ENCODE data around the gene IGSF9B. TPM values are rescaled to one million over a fixed set of nuclear protein-coding genes. Genes with fewer than 3 reads are reported as not detected.

The IGSF9B gene
- total RNA-seq, 2 donors from 2014 or later = 10.2 to 35.3 TPM

DNA sequence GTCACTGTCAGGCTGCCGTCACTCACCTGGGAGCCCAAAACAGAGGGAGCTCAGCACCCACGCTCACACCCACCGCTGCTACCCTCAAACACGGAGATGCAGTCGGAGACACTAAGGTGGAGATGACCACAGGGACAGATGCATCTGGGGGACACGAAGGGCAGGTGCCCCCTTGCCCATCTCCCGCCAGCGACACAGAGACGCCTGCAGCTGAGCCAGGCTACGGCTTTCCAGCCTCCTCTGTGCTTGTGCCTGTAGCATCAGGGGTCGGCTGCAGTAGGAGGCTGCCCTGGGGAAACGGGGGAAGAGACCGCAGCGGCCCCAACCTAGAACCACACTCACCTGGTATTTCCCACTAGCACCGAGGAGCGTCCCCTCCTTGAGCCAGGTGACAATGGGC lies 19.3 kb downstream of the IGSF9B start:
- Histone ChIP-seq H3K9me3 (no peaks in the 10 kb centered on the region), H3K36me3 (no peaks in the 10 kb centered on the region), H3K27ac (no peak overlapping the region), H3K4me1 (replicated peaks) (no peaks in the 10 kb centered on the region), H3K4me3 (no peak overlapping the region), H3K27me3 (replicated peaks; ENCODE audit: insufficient read depth) (no peaks in the 10 kb centered on the region)
- no peak for TF ChIP-seq POLR2A (IDR thresholded peaks at IDR 0.05)
- TF ChIP-seq, protein P1, sequence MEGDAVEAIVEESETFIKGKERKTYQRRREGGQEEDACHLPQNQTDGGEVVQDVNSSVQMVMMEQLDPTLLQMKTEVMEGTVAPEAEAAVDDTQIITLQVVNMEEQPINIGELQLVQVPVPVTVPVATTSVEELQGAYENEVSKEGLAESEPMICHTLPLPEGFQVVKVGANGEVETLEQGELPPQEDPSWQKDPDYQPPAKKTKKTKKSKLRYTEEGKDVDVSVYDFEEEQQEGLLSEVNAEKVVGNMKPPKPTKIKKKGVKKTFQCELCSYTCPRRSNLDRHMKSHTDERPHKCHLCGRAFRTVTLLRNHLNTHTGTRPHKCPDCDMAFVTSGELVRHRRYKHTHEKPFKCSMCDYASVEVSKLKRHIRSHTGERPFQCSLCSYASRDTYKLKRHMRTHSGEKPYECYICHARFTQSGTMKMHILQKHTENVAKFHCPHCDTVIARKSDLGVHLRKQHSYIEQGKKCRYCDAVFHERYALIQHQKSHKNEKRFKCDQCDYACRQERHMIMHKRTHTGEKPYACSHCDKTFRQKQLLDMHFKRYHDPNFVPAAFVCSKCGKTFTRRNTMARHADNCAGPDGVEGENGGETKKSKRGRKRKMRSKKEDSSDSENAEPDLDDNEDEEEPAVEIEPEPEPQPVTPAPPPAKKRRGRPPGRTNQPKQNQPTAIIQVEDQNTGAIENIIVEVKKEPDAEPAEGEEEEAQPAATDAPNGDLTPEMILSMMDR (IDR thresholded peaks at IDR 0.05) = no peak
- TF ChIP-seq POLR2AphosphoS5 (IDR thresholded peaks at IDR 0.05) = no peak
- DNase-seq (ENCODE audit: low spot score) = no peak
- 95% methylated on average over 15 of the region's 16 CpGs for WGBS
- intact Hi-C loops (cut with DNase I) = no loop called here

DNA sequence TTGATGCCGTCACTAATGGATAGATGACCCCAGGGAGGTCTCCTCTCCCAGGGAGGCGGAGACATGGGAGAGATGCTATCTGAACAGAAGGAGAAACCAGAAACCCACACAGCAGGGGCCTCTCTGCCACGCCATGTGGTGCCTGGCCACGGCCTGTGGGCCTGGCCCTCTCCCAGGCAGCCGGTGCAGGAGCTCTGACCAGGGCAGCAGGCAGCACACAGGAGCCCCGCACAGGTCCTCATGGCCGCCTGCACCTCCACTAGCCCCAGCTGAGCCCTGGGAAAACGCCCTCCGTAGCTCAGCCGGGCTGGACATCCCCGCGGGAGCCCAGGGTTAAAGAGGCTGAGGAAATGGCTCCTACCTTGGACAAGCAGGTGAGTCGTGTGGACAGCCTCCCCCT lies 19.8 kb downstream of the IGSF9B start:
- H3K9me3 ChIP-seq = no peaks in the 10 kb centered on the region
- no peaks in the 10 kb centered on the region for H3K27me3 ChIP-seq (replicated peaks; ENCODE audit: insufficient read depth)
- H3K36me3 ChIP-seq = no peaks in the 10 kb centered on the region
- H3K27ac ChIP-seq = no peak overlapping the region
- DNase-seq (ENCODE audit: low spot score) = no peak
- H3K4me3 ChIP-seq = no peak overlapping the region
- TF ChIP-seq POLR2A (IDR thresholded peaks at IDR 0.05) = no peak
- TF ChIP-seq POLR2AphosphoS5 (IDR thresholded peaks at IDR 0.05) = no peak
- TF ChIP-seq, protein P1 (IDR thresholded peaks at IDR 0.05) = no peak
- WGBS = 71% methylated on average over 13 of the region's 13 CpGs
- intact Hi-C loops (cut with DNase I) = no loop called here
- no peaks in the 10 kb centered on the region for H3K4me1 ChIP-seq (replicated peaks)

DNA sequence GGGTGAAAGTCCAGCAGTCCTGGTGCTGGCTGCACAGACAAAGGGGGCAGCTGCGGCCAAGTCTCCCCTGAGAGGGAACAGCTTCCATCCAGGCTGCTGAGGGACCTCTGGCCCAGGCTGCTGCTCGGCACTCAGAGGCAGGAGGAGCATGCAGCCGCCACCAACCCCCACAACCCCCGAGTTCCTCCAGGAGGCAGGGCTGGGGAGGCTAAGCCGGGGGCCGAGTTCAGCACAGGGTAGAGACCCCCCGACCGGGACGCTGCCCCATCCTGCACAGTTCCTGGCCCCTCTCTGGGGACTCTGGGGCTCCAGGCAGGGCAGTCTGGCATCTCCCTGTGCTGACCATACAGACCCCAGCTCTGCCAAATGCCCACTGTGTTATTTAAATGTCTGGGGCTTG lies 20.2 kb downstream of the IGSF9B start:
- H3K4me1 ChIP-seq (replicated peaks) = no peaks in the 10 kb centered on the region
- H3K9me3 ChIP-seq = no peaks in the 10 kb centered on the region
- no peak for DNase-seq (ENCODE audit: low spot score)
- WGBS = 74% methylated on average over 9 of the region's 9 CpGs
- intact Hi-C loops (cut with DNase I) = no loop called here
- no peak overlapping the region for H3K4me3 ChIP-seq
- H3K27me3 ChIP-seq (replicated peaks; ENCODE audit: insufficient read depth) = no peaks in the 10 kb centered on the region
- H3K36me3 ChIP-seq = no peaks in the 10 kb centered on the region
- TF ChIP-seq, protein P1 (IDR thresholded peaks at IDR 0.05) = no peak
- no peak for TF ChIP-seq POLR2A (IDR thresholded peaks at IDR 0.05)
- TF ChIP-seq POLR2AphosphoS5 (IDR thresholded peaks at IDR 0.05) = no peak
- H3K27ac ChIP-seq = no peak overlapping the region

DNA sequence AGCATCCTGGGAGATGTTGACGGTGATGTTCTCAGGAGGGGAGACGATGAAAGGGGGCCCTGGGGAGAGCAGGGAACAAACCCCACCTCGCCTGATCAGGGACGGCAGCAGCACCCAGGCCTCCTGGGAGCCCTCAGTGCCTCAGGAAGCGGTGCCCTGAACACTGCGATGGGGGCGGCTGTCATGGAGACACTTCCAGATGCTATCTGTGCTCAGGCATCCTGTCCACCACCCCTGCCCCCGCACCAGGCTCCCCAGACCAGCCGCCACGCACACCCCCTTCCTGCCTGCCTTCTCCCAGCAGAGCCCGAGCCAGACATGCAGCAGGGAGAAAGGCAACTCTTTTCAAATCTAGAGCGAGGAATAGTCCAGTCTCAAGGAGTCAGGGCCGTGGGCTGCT lies 20.6 kb downstream of the IGSF9B start:
- 71% methylated on average over 13 of the region's 13 CpGs for WGBS
- Histone ChIP-seq H3K27ac (no peak overlapping the region), H3K4me3 (no peak overlapping the region), H3K9me3 (no peaks in the 10 kb centered on the region), H3K36me3 (no peaks in the 10 kb centered on the region), H3K4me1 (replicated peaks) (no peaks in the 10 kb centered on the region), H3K27me3 (replicated peaks; ENCODE audit: insufficient read depth) (no peaks in the 10 kb centered on the region)
- no peak for DNase-seq (ENCODE audit: low spot score)
- intact Hi-C loops (cut with DNase I) = no loop called here
- TF ChIP-seq POLR2AphosphoS5 (IDR thresholded peaks at IDR 0.05) = no peak
- TF ChIP-seq POLR2A (IDR thresholded peaks at IDR 0.05) = no peak
- TF ChIP-seq, protein P1 (IDR thresholded peaks at IDR 0.05) = no peak

DNA sequence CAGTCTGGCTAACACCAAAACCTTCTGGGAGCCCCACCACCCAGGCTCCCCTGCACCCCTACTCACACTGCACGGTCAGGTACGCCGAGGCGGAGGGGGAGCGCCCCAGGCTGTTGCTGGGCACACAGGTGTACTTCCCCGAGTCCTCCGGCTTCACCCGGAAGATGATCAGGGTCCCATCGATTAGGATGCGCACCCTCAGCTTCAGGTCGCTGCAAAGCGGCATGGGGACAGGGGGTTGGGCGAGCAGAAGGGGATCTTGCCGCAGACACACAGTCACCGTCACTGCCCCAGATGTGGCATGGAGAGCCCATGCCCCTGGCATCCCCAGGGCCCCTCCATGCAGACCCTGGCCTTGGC lies 21.2 kb downstream of the IGSF9B start:
- Histone ChIP-seq H3K9me3 (no peaks in the 10 kb centered on the region), H3K36me3 (no peaks in the 10 kb centered on the region), H3K4me3 (no peak overlapping the region), H3K4me1 (replicated peaks) (no peaks in the 10 kb centered on the region), H3K27me3 (replicated peaks; ENCODE audit: insufficient read depth) (no peaks in the 10 kb centered on the region), H3K27ac (no peak overlapping the region)
- no peak for TF ChIP-seq POLR2A (IDR thresholded peaks at IDR 0.05)
- TF ChIP-seq, protein P1 (IDR thresholded peaks at IDR 0.05) = no peak
- no peak for TF ChIP-seq POLR2AphosphoS5 (IDR thresholded peaks at IDR 0.05)
- DNase-seq (ENCODE audit: low spot score) = no peak
- 96% methylated on average over 15 of the region's 15 CpGs for WGBS
- intact Hi-C loops (cut with DNase I) = no loop called here

All from prostate gland (tissue), 2 donors.